Thymus (tissue), 11 donors: ENCODE measurements around the gene CLEC18B. TPM values are rescaled to one million over a fixed set of nuclear protein-coding genes. Genes with fewer than 3 reads are reported as not detected.
"Not testable (repeated sequence)": the region's sequence is repeated elsewhere in the genome, so short reads cannot be mapped to it uniquely, and the experiment has no call there.

Source experiments
- DNase-seq, 9 donors: peaks; one replicate each; pipeline ENCODE4 v3.0.0-alpha.2; 2013; ENCODE audit warnings: low spot score in 9 of 9, low read depth in 6 of 9, missing footprints in 1 of 9
- H3K27ac ChIP-seq, 2 donors: one replicate each; pipeline ENCODE4 v1.5.1; 2013; ENCODE audit warnings: control low read depth in 1 of 2, low read depth in 1 of 2, low read length in 1 of 2, mild to moderate bottlenecking in 1 of 2, moderate library complexity in 1 of 2
- H3K27me3 ChIP-seq, 2 donors: one replicate each; pipeline ENCODE4 v1.5.1; 2013; ENCODE audit warnings: low read length in 1 of 2; ENCODE audit not compliant: control insufficient read depth in 2 of 2, insufficient read depth in 1 of 2
- H3K36me3 ChIP-seq, 2 donors: one replicate each; pipeline ENCODE4 v1.5.1; 2013; ENCODE audit warnings: low read length in 1 of 2, mild to moderate bottlenecking in 1 of 2, moderate library complexity in 1 of 2; ENCODE audit not compliant: control insufficient read depth in 2 of 2, insufficient read depth in 2 of 2
- H3K4me1 ChIP-seq, 2 donors: one replicate each; pipeline ENCODE4 v1.5.1; 2013; ENCODE audit warnings: low read length in 2 of 2; ENCODE audit not compliant: control insufficient read depth in 2 of 2, insufficient read depth in 2 of 2
- H3K4me3 ChIP-seq, 2 donors: one replicate each; pipeline ENCODE4 v1.5.1; 2013; ENCODE audit warnings: low read length in 2 of 2, control low read depth in 1 of 2, mild to moderate bottlenecking in 1 of 2
- H3K9me3 ChIP-seq, 2 donors: one replicate each; pipeline ENCODE4 v1.5.1; 2013; ENCODE audit warnings: low read length in 1 of 2, mild to moderate bottlenecking in 1 of 2; ENCODE audit not compliant: control insufficient read depth in 2 of 2, insufficient read depth in 1 of 2
- WGBS: extraction: QIAGEN DNeasy Blood & Tissue Kit; methylation state at CpG from one replicate; pipeline ENCODE4 v1.1.7; 2013; 5-methylcytosine and 5-hydroxymethylcytosine counted together
- polyA plus RNA-seq: library from polyadenylated mRNA; stranded (reverse); fragments of 200-250 nt; gene quantifications from one replicate; pipeline ENCODE4 v1.2.3, GENCODE V29; 2013
- total RNA-seq: library from RNA; stranded (reverse); fragments of 120-200 nt; gene quantifications from one replicate; pipeline ENCODE4 v1.2.4, GENCODE V29; 2013
- donor health status: healthy.

The CLEC18B gene
- total and polyA plus RNA-seq, 2 donors: 0.28 to 2.6 TPM

DNA sequence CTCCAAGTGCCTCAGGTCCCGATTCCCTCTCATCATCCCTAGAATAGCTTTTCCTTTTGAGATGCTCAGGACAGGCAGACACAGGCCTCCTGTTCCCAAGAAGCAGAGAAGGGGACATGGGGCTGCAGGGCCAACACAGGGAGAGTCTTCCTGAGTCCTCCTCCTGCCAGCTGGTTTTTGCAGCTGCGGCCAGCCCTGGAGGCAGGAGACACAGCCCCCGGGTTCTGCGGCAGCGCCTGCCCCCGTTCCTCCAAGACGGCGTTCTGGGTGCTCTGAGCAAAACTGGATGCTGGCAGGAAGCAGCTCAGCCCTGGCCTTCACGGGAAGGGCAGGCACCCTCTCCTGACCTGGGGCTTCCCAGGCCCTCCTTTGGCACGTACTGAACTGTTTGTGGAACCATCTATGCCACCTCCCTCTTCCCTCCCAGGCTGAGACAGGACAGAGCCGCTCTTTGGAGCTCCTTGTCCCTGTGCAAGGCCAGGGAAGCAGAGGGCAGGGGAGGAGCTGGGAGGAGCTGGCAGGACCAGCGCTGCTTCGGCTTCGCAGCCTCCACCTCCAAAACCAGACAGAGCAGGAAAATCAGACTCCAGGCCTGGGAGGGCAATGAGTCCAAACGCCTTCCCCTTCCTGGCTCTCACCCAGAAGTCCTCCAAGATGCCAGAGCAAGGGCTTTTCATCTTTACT lies 22.9 kb downstream of the CLEC18B start:
- not testable (repeated sequence) for H3K27me3 ChIP-seq, H3K4me1 ChIP-seq, DNase-seq, H3K36me3 ChIP-seq, H3K27ac ChIP-seq, H3K4me3 ChIP-seq, H3K9me3 ChIP-seq
- 75% methylated on average over 11 of the region's 15 CpGs for WGBS

GRCh38 chr16:74396521-74397017 lies 24.7 kb downstream of the CLEC18B start:
- not testable (repeated sequence) for DNase-seq, H3K4me1 ChIP-seq, H3K9me3 ChIP-seq, H3K36me3 ChIP-seq, H3K27ac ChIP-seq, H3K27me3 ChIP-seq, H3K4me3 ChIP-seq
- WGBS: 85% methylated on average over 7 of the region's 7 CpGs

GRCh38 chr16:74394604-74395003 lies 26.7 kb downstream of the CLEC18B start:
- not testable (repeated sequence) for H3K9me3 ChIP-seq, H3K27me3 ChIP-seq, H3K4me1 ChIP-seq, DNase-seq, H3K4me3 ChIP-seq, H3K27ac ChIP-seq, H3K36me3 ChIP-seq
- 86% methylated on average over 3 of the region's 5 CpGs for WGBS

DNA sequence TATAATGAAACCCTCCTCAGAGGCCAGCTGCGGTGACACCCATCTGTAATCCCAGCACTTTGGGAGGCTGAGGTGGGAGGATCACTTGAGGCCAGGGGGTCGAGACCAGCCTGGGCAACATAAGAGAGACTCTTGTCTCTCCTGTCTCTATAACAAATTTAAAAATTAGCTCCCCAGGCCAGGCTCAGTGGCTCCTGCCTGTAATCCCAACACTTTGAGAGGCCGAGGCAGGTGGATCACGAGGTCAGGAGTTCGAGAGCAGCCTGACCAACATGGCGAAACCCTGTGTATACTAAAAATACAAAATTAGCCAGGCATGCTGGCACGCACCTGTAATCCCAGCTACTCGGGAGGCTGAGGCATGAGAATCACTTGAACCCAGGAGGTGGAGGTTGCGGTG lies 27.1 kb downstream of the CLEC18B start:
- not testable (repeated sequence) for H3K36me3 ChIP-seq, H3K4me1 ChIP-seq, H3K27ac ChIP-seq, H3K27me3 ChIP-seq, H3K9me3 ChIP-seq, H3K4me3 ChIP-seq, DNase-seq
- 98% methylated on average over 9 of the region's 9 CpGs for WGBS

- not testable (repeated sequence) for DNase-seq
Measured at GRCh38 chr16:74391454-74392050, 29.7 kb downstream of the CLEC18B start.

GRCh38 chr16:74382339-74383034 lies 38.8 kb downstream of the CLEC18B start:
- not testable (repeated sequence) for H3K27ac ChIP-seq, H3K4me3 ChIP-seq, DNase-seq

More at GRCh38 chr16:74391454-74392050, 29.7 kb downstream of the CLEC18B start:
- not testable (repeated sequence) for H3K27ac ChIP-seq, H3K4me1 ChIP-seq, H3K27me3 ChIP-seq, H3K9me3 ChIP-seq, H3K36me3 ChIP-seq, H3K4me3 ChIP-seq
- WGBS: 87% methylated on average over 10 of the region's 13 CpGs

GRCh38 chr16:74373847-74374184 lies 47.5 kb downstream of the CLEC18B start:
- H3K9me3 ChIP-seq, H3K4me3 ChIP-seq, DNase-seq, H3K27ac ChIP-seq, H3K27me3 ChIP-seq, H3K36me3 ChIP-seq, H3K4me1 ChIP-seq: not testable (repeated sequence)
- 98% methylated on average over 9 of the region's 9 CpGs for WGBS

More at GRCh38 chr16:74382339-74383034, 38.8 kb downstream of the CLEC18B start:
- H3K4me1 ChIP-seq, H3K36me3 ChIP-seq, H3K27me3 ChIP-seq, H3K9me3 ChIP-seq: not testable (repeated sequence)
- 35% methylated on average over 2 of the region's 6 CpGs for WGBS

DNA sequence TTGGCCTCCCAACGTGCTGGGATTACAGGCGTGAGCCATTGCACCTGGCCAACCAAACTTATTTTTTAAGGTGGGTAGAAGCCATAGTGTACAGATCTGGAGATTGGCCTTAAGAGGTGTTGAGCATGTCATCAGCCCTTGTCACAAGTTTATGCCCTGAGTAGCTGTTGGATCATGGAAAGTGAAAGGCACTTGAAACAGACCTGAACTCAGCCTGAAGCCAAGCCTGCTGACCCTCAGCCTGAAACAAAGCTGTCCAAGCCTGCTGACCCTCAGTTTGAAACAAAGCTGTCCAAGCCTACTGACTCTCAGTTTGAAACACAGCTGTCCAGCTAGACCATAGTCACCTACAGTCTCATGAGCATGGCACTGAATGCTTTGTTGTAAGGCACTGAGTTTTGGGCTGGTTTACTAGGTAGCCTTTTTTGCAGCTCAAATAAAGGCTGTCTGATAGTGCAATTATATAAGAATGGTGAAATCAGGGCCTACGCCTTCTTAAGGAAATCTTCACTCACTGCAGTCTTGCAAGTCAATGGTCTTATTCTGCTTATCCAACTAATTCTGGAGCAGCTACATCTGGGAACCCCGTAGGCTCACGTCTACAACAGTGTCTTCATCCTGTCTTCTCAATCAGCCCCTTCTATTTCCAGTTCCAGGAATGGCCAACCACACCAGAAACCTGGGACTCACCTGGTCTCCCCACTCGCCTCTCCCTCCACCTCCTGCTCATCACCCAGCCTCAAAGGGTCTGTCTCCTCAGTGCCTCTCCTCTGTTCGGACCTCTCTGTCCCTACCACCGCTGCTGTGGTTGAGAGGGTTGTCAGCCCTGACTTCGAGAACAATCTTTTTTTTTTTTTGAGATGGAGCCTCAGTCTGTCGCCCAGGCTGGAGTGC lies 48.1 kb downstream of the CLEC18B start:
- peaks cover 0 to 2% of the 10 kb centered on the region in 2 donors for H3K4me1 ChIP-seq
- no peak overlapping the region for H3K4me3 ChIP-seq
- no peaks in the 10 kb centered on the region for H3K36me3 ChIP-seq
- WGBS: 95% methylated on average over 10 of the region's 10 CpGs
- no peak for DNase-seq
- no peaks in the 10 kb centered on the region for H3K27me3 ChIP-seq
- H3K9me3 ChIP-seq: no peaks in the 10 kb centered on the region
- H3K27ac ChIP-seq: no peak overlapping the region
